Measurements from ENCODE around the gene MTERF2. TPM values are rescaled to one million over a fixed set of nuclear protein-coding genes. Genes with fewer than 3 reads are reported as not detected.
"Not testable (repeated sequence)": the region's sequence is repeated elsewhere in the genome, so short reads cannot be mapped to it uniquely, and the experiment has no call there.

The MTERF2 gene
- total RNA-seq, 2 experiments from 2014 or later = 5.5 to 6.4 TPM

- Mint-ChIP-seq H3K9me3 (no peaks in the 10 kb centered on the region), H3K4me1 (no peaks in the 10 kb centered on the region), H3K27ac (no peak overlapping the region), H3K36me3 (ENCODE audit: low read depth) (no peaks in the 10 kb centered on the region), H3K4me3 (no peak overlapping the region), H3K27me3 (no peaks in the 10 kb centered on the region)
- no peak for DNase-seq
- CTCF ChIA-PET = interaction anchor here (1.2 to 1.5 kb wide), 3 partner anchors 10 to 91 kb away, joined by 3 to 10 read pairs (median 3); no protein-coding TSS in a partner anchor
- POLR2A ChIA-PET = interaction anchor here (1.0 kb wide), 1 partner anchor 27 kb away, joined by 3 read pairs; the partner anchor contains the start of gene MTERF2
These were observed 27.1 kb upstream of the MTERF2 start for GRCh38 chr12:107014055-107014454.

- Mint-ChIP-seq H3K9me3 (no peaks in the 10 kb centered on the region), H3K4me1 (no peaks in the 10 kb centered on the region), H3K27ac (no peak overlapping the region), H3K36me3 (ENCODE audit: low read depth) (no peaks in the 10 kb centered on the region), H3K27me3 (no peaks in the 10 kb centered on the region), H3K4me3 (no peak overlapping the region)
- DNase-seq = no peak
- CTCF ChIA-PET = interaction anchor here (1.5 kb wide), 1 partner anchor 92 kb away, joined by 10 read pairs; no protein-coding TSS in a partner anchor
- POLR2A ChIA-PET = interaction anchor here (1.0 kb wide), 1 partner anchor 26 kb away, joined by 3 read pairs; the partner anchor contains the start of gene MTERF2
These were observed 25.9 kb upstream of the MTERF2 start for GRCh38 chr12:107012736-107013425.

- POLR2A ChIA-PET = interaction anchor here (0.6 kb wide), 1 partner anchor 18 kb away, joined by 4 read pairs; no protein-coding TSS in a partner anchor
- no peak for DNase-seq
- Mint-ChIP-seq H3K4me1 (no peaks in the 10 kb centered on the region), H3K4me3 (no peak overlapping the region), H3K27ac (no peak overlapping the region), H3K27me3 (no peaks in the 10 kb centered on the region), H3K36me3 (ENCODE audit: low read depth) (no peaks in the 10 kb centered on the region), H3K9me3 (no peaks in the 10 kb centered on the region)
- CTCF ChIA-PET = no interaction called here
These were observed 24.6 kb upstream of the MTERF2 start for GRCh38 chr12:107011519-107011918.

GRCh38 chr12:107007411-107007810, 20.5 kb upstream of the MTERF2 start:
- ChIA-PET CTCF (no interaction called here), POLR2A (no interaction called here)
- Mint-ChIP-seq H3K4me3 (no peak overlapping the region), H3K27me3 (no peaks in the 10 kb centered on the region), H3K36me3 (ENCODE audit: low read depth) (no peaks in the 10 kb centered on the region), H3K4me1 (no peaks in the 10 kb centered on the region), H3K9me3 (no peaks in the 10 kb centered on the region), H3K27ac (no peak overlapping the region)
- DNase-seq = no peak

GRCh38 chr12:107002665-107003064, 15.7 kb upstream of the MTERF2 start:
- H3K4me3 Mint-ChIP-seq; DNase-seq; H3K36me3 Mint-ChIP-seq (ENCODE audit: low read depth); H3K27ac Mint-ChIP-seq; H3K4me1 Mint-ChIP-seq; H3K27me3 Mint-ChIP-seq; POLR2A ChIA-PET; CTCF ChIA-PET; H3K9me3 Mint-ChIP-seq: not testable (repeated sequence)

GRCh38 chr12:106999446-106999845, 12.5 kb upstream of the MTERF2 start:
- Mint-ChIP-seq H3K27ac (no peak overlapping the region), H3K36me3 (ENCODE audit: low read depth) (peaks cover 14% of the 10 kb centered on the region), H3K27me3 (no peaks in the 10 kb centered on the region), H3K4me1 (no peaks in the 10 kb centered on the region), H3K9me3 (no peaks in the 10 kb centered on the region), H3K4me3 (no peak overlapping the region)
- CTCF ChIA-PET = interaction anchor here (0.7 kb wide), 1 partner anchor 313 kb away, joined by 5 read pairs; no protein-coding TSS in a partner anchor
- POLR2A ChIA-PET = no interaction called here
- DNase-seq = no peak

GRCh38 chr12:106997916-106998315, 11.0 kb upstream of the MTERF2 start:
- no peak overlapping the region for H3K27ac Mint-ChIP-seq
- no peak overlapping the region for H3K4me3 Mint-ChIP-seq
- no peak for DNase-seq
- H3K27me3 Mint-ChIP-seq = no peaks in the 10 kb centered on the region
- H3K9me3 Mint-ChIP-seq = no peaks in the 10 kb centered on the region
- ChIA-PET POLR2A (no interaction called here), CTCF (interaction anchor here (1.0 kb wide), 1 partner anchor 107 kb away, joined by 3 read pairs; no protein-coding TSS in a partner anchor)
- H3K36me3 Mint-ChIP-seq (ENCODE audit: low read depth) = peaks cover 14% of the 10 kb centered on the region
- no peaks in the 10 kb centered on the region for H3K4me1 Mint-ChIP-seq

- ChIA-PET POLR2A (interaction anchor here (1.9 kb wide), 1 partner anchor 40 kb away, joined by 4 read pairs; no protein-coding TSS in a partner anchor), CTCF (interaction anchor here (0.9 kb wide), 1 partner anchor 16 kb away, joined by 3 read pairs; no protein-coding TSS in a partner anchor)
- H3K4me3 Mint-ChIP-seq, H3K27ac Mint-ChIP-seq, H3K27me3 Mint-ChIP-seq, H3K9me3 Mint-ChIP-seq, H3K4me1 Mint-ChIP-seq, DNase-seq: not testable (repeated sequence)
- H3K36me3 Mint-ChIP-seq (ENCODE audit: low read depth) = peaks cover 12% of the 10 kb centered on the region
These were observed 9.2 kb upstream of the MTERF2 start for GRCh38 chr12:106996102-106996501.

- no peaks in the 10 kb centered on the region for H3K9me3 Mint-ChIP-seq
- POLR2A ChIA-PET = interaction anchor here (1.9 kb wide), 1 partner anchor 38 kb away, joined by 4 read pairs; no protein-coding TSS in a partner anchor
- no peak overlapping the region for H3K4me3 Mint-ChIP-seq
- H3K27me3 Mint-ChIP-seq = no peaks in the 10 kb centered on the region
- no peak for DNase-seq
- H3K36me3 Mint-ChIP-seq (ENCODE audit: low read depth) = peaks cover 12% of the 10 kb centered on the region
- H3K27ac Mint-ChIP-seq = no peak overlapping the region
- H3K4me1 Mint-ChIP-seq = no peaks in the 10 kb centered on the region
- CTCF ChIA-PET = no interaction called here
These were observed 7.8 kb upstream of the MTERF2 start for GRCh38 chr12:106994579-106995220.

GRCh38 chr12:106987846-106988245, 900 bp upstream of the MTERF2 start:
- peak overlapping the region; percentile 88 for H3K4me3 Mint-ChIP-seq
- DNase-seq = no peak
- H3K4me1 Mint-ChIP-seq = peaks cover 33% of the 10 kb centered on the region
- H3K27ac Mint-ChIP-seq = no peak overlapping the region
- H3K36me3 Mint-ChIP-seq (ENCODE audit: low read depth) = peaks cover 21% of the 10 kb centered on the region
- ChIA-PET POLR2A (interaction anchor here (1.2 to 1.5 kb wide), 2 partner anchors 26 to 32 kb away, joined by 3 to 12 read pairs; partner anchors contain the start of gene TMEM263), CTCF (no interaction called here)
- no peaks in the 10 kb centered on the region for H3K27me3 Mint-ChIP-seq
- H3K9me3 Mint-ChIP-seq = no peaks in the 10 kb centered on the region

- CTCF ChIA-PET = interaction anchor here (1.4 kb wide), 1 partner anchor 146 kb away, joined by 5 read pairs; no protein-coding TSS in a partner anchor
- Mint-ChIP-seq H3K4me3 (peak overlapping the region; percentile 88), H3K27me3 (no peaks in the 10 kb centered on the region), H3K36me3 (ENCODE audit: low read depth) (peaks cover 21% of the 10 kb centered on the region), H3K9me3 (no peaks in the 10 kb centered on the region), H3K4me1 (peaks cover 33% of the 10 kb centered on the region), H3K27ac (no peak overlapping the region)
- no peak for DNase-seq
- POLR2A ChIA-PET = interaction anchor here (1.1 to 1.5 kb wide), 2 partner anchors 30 to 106 kb away, joined by 5 to 12 read pairs; partner anchors contain the start of gene TMEM263
These were observed 811 bp downstream of the MTERF2 start for GRCh38 chr12:106986135-106986534.

- no peak overlapping the region for H3K27ac Mint-ChIP-seq
- no peaks in the 10 kb centered on the region for H3K9me3 Mint-ChIP-seq
- peaks cover 21% of the 10 kb centered on the region for H3K36me3 Mint-ChIP-seq (ENCODE audit: low read depth)
- no peaks in the 10 kb centered on the region for H3K27me3 Mint-ChIP-seq
- ChIA-PET CTCF (no interaction called here), POLR2A (no interaction called here)
- DNase-seq = no peak
- no peak overlapping the region for H3K4me3 Mint-ChIP-seq
- peaks cover 33% of the 10 kb centered on the region for H3K4me1 Mint-ChIP-seq
These were observed 1.5 kb downstream of the MTERF2 start for GRCh38 chr12:106985479-106985878.

GRCh38 chr12:106984588-106985137, 2.3 kb downstream of the MTERF2 start:
- H3K9me3 Mint-ChIP-seq = no peaks in the 10 kb centered on the region
- H3K36me3 Mint-ChIP-seq (ENCODE audit: low read depth) = peaks cover 21% of the 10 kb centered on the region
- ChIA-PET CTCF (no interaction called here), POLR2A (interaction anchor here (1.1 kb wide), 2 partner anchors 29 to 627 kb away, joined by 3 read pairs; partner anchors contain the start of gene TMEM263)
- H3K4me1 Mint-ChIP-seq = peaks cover 33% of the 10 kb centered on the region
- no peak overlapping the region for H3K4me3 Mint-ChIP-seq
- no peaks in the 10 kb centered on the region for H3K27me3 Mint-ChIP-seq
- no peak for DNase-seq
- H3K27ac Mint-ChIP-seq = no peak overlapping the region
